Ishikawa (cell line): ENCODE results near the gene WDFY1.

Experiments used
- CEBPB ChIP-seq: IDR thresholded peaks from 2 replicates; pipeline ENCODE4 v1.6.1; 2012
- CREB1 ChIP-seq: IDR thresholded peaks from 2 replicates; pipeline ENCODE4 v1.6.1; 2012; ENCODE audit warnings: low read depth
- EGR1 ChIP-seq: IDR thresholded peaks from 2 replicates; pipeline ENCODE4 v1.6.1; 2012
- EP300 ChIP-seq: IDR thresholded peaks from 2 replicates; pipeline ENCODE4 v1.6.1; 2012; ENCODE audit warnings: borderline replicate concordance
- FOXM1 ChIP-seq: IDR thresholded peaks from 2 replicates; pipeline ENCODE4 v1.6.1; 2012; ENCODE audit warnings: low read depth, borderline replicate concordance
- MAX ChIP-seq: IDR thresholded peaks from 2 replicates; pipeline ENCODE4 v1.6.1; 2012
- NFIC ChIP-seq: IDR thresholded peaks from 2 replicates; pipeline ENCODE4 v1.6.1; 2012
- RAD21 ChIP-seq: IDR thresholded peaks from 2 replicates; pipeline ENCODE4 v1.6.1; 2012; ENCODE audit warnings: low read depth
- REST ChIP-seq: IDR thresholded peaks from 2 replicates; pipeline ENCODE4 v1.6.1; 2012; ENCODE audit warnings: low read depth, mild to moderate bottlenecking
- TAF1 ChIP-seq: IDR thresholded peaks from 2 replicates; pipeline ENCODE4 v1.6.1; 2012; ENCODE audit warnings: low read depth, mild to moderate bottlenecking
- TCF12 ChIP-seq: IDR thresholded peaks from 2 replicates; pipeline ENCODE4 v1.6.1; 2012; ENCODE audit warnings: low read depth
- TEAD4 ChIP-seq: IDR thresholded peaks from 2 replicates; pipeline ENCODE4 v1.6.1; 2012
- USF1 ChIP-seq: IDR thresholded peaks from 2 replicates; pipeline ENCODE4 v1.6.1; 2012
- YY1 ChIP-seq: IDR thresholded peaks from 2 replicates; pipeline ENCODE4 v1.6.1; 2012; ENCODE audit warnings: low read depth
- ZBTB7A ChIP-seq: IDR thresholded peaks from 2 replicates; pipeline ENCODE4 v1.6.1; 2012; ENCODE audit warnings: low read depth

WDFY1 gene

GRCh38 chr2:223989206-223989855 is 44.2 kb upstream of the WDFY1 start:
- peak; percentile 16; the same call in 1 of the 2 replicates for TF ChIP-seq RAD21
- TF ChIP-seq TCF12, result no peak
- TF ChIP-seq TAF1, result no peak

GRCh38 chr2:223981241-223981640 is 36.1 kb upstream of the WDFY1 start:
- no peak for TF ChIP-seq ZBTB7A
- TF ChIP-seq EP300, result no peak
- TF ChIP-seq RAD21, result no peak
- TF ChIP-seq USF1, result no peak
- no peak for TF ChIP-seq TCF12
- TF ChIP-seq TAF1, result no peak
- no peak for TF ChIP-seq FOXM1

- no peak for TF ChIP-seq TAF1
- TF ChIP-seq TCF12, result no peak
- TF ChIP-seq FOXM1, result no peak
- no peak for TF ChIP-seq ZBTB7A
- no peak for TF ChIP-seq CREB1
- no peak for TF ChIP-seq REST
- TF ChIP-seq CEBPB, result no peak
- no peak for TF ChIP-seq NFIC
- no peak for TF ChIP-seq USF1
- no peak for TF ChIP-seq YY1
- no peak for TF ChIP-seq TEAD4
- TF ChIP-seq EGR1, result no peak
- TF ChIP-seq MAX, result no peak
Observed at GRCh38 chr2:223980803-223981202, 35.7 kb upstream of the WDFY1 start.

- no peak for TF ChIP-seq FOXM1
- TF ChIP-seq CEBPB, result no peak
- TF ChIP-seq RAD21, result no peak
- no peak for TF ChIP-seq ZBTB7A
- TF ChIP-seq REST, result no peak
- TF ChIP-seq TAF1, result no peak
- TF ChIP-seq CREB1, result no peak
- TF ChIP-seq USF1, result no peak
- no peak for TF ChIP-seq EP300
- no peak for TF ChIP-seq MAX
- TF ChIP-seq EGR1, result no peak
- no peak for TF ChIP-seq TEAD4
- TF ChIP-seq NFIC, result no peak
- no peak for TF ChIP-seq TCF12
- TF ChIP-seq YY1, result no peak
Observed at GRCh38 chr2:223980397-223980735, 35.2 kb upstream of the WDFY1 start.

- TF ChIP-seq CREB1, result no peak
- TF ChIP-seq YY1, result no peak
- TF ChIP-seq EP300, result no peak
- peak; percentile 59; the same call in 1 of the 2 replicates for TF ChIP-seq USF1
- TF ChIP-seq NFIC, result no peak
Observed at GRCh38 chr2:223979730-223980396, 34.7 kb upstream of the WDFY1 start.
